NCI-H2196 (cell line): ENCODE data around the gene KRTAP10-11.
"Not testable (repeated sequence)": the region's sequence is repeated elsewhere in the genome, so short reads cannot be mapped to it uniquely, and the experiment has no call there.

ENCODE experiments used
- DNase-seq: peaks from one replicate; lab custom pipeline; 2025; ENCODE audit not compliant: unreplicated experiment; lab: John Stamatoyannopoulos, UW

KRTAP10-11 gene, protein sequence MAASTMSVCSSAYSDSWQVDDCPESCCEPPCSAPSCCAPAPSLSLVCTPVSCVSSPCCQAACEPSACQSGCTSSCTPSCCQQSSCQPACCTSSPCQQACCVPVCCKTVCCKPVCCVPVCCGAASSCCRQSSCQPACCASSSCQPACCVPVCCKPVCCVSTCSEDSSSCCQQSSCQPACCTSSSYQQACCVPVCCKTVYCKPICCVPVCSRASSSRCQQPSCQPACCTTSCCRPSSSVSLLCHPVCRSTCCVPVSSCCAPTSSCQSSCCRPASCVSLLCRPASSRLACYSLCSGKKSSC

DNA sequence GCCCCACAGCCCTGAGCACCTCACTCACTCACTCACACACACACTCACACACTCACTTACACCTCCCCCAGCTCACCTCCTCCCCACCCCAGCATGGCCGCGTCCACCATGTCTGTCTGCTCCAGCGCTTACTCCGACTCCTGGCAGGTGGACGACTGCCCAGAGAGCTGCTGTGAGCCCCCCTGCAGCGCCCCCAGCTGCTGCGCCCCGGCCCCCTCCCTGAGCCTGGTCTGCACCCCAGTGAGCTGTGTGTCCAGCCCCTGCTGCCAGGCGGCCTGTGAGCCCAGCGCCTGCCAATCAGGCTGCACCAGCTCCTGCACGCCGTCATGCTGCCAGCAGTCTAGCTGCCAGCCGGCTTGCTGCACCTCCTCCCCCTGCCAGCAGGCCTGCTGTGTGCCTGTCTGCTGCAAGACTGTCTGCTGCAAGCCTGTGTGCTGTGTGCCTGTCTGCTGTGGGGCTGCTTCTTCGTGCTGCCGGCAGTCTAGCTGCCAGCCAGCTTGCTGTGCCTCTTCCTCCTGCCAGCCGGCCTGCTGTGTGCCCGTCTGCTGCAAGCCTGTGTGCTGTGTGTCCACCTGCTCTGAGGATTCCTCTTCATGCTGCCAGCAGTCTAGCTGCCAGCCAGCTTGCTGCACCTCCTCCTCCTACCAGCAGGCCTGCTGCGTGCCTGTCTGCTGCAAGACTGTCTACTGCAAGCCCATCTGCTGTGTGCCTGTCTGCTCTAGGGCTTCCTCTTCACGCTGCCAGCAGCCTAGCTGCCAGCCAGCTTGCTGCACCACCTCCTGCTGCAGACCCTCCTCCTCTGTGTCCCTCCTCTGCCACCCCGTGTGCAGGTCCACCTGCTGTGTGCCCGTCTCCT, at the start of gene KRTAP10-11:
Gene KRTAP10-11, plus strand, starts transcription at position 49 of the 856 bp plus-strand sequence. Its CDS starts 45 bp downstream, at position 94.
- not testable (repeated sequence) for DNase-seq

DNA sequence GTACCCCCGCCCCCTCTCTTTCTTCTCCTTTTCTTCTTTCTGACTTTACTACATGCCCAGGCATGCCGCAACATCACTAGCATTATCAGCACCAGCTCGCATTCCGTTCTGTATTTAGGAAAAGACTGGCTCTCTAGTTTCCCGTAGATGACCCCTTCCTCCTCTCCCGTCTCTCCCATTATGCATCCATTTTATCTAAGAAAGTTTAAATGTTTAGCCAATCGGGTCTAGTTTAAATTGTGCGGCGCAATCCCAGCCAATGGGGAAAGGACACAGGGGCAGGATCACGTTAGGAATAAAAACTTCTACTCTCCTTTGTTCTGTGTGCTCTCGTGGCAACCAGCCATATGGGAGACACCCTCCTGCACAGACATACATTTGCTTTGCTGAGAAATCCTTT, 48.2 kb upstream of the KRTAP10-11 start:
- DNase-seq = no peak

DNA sequence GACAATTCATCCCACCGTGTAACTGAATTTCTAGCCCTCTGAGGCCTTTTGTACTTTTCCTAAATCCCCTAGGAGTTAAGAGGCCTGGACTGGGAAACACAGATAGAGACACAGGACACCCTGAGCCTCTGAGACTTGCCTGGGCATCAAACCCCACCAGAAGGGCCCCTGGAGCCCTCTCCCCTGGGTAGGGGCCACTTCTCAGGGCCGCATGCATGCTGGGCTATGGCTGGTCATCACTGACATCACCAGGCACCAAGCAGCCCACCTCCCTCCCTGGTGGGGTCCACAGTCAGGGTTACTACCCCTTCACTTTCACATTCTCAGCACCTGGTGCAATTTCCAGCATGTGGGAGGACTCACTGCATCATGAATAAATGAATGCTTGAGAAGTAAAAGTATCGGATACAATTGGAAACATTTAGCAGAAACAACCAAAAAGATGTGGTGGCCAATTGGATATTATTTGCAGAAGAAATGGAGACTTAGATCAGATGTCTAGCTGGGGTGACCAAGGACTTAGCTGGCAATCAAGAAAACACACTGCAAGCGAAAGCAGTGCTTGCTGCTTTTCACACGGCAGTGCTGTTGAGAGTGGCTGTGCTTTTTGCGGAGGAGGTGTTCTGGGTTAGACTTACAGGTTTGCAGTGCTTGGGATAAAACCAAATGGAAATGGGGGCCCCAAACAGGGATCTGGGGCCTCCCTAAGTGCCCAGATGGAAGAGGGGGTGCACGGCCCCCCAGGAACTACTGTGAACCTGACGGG, 46.8 kb upstream of the KRTAP10-11 start:
- DNase-seq = no peak

DNA sequence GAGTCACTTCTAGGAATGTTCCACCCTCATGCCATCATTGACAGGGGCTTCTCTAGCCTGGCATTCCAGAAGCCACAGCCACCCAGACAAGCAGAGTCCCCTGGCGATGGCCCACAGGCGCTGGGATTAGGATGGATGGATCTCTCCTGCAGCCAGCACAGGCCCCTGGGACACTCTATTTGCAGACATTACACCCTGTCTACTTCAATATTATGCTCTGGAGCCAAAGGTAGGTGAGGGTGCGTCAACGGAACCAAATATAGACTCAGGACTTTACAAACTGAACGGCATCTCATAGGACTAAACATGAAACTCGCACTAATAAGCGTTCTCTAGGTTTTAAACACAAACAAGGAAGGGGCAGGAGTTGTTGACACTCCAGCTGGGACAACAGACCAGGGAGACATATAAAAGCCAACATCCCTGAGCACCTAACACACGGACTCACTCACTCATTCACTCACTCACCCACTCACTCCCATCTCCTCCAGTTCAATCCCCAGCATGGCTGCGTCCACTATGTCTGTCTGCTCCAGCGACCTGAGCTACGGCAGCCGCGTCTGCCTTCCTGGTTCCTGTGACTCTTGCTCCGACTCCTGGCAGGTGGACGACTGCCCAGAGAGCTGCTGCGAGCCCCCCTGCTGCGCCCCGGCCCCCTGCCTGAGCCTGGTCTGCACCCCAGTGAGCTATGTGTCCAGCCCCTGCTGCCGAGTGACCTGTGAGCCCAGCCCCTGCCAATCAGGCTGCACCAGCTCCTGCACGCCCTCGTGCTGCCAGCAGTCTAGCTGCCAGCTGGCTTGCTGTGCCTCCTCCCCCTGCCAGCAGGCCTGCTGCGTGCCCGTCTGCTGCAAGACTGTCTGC, 45.9 kb upstream of the KRTAP10-11 start, which contains the start of gene KRTAP10-7:
Gene KRTAP10-7, plus strand, starts transcription at position 480 of the 861 bp plus-strand sequence. Its CDS starts 25 bp downstream, at position 505.
- DNase-seq = not testable (repeated sequence)

DNA sequence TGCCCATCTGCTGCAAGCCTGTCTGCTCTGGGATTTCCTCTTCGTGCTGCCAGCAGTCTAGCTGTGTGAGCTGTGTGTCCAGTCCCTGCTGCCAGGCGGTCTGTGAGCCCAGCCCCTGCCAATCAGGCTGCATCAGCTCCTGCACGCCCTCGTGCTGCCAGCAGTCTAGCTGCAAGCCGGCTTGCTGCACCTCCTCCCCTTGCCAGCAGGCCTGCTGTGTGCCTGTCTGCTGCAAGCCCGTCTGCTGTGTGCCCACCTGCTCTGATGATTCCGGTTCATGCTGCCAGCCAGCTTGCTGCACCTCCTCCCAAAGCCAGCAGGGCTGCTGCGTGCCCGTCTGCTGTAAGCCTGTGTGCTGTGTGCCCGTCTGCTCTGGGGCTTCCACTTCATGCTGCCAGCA, 45.1 kb upstream of the KRTAP10-11 start:
- DNase-seq = not testable (repeated sequence)

DNA sequence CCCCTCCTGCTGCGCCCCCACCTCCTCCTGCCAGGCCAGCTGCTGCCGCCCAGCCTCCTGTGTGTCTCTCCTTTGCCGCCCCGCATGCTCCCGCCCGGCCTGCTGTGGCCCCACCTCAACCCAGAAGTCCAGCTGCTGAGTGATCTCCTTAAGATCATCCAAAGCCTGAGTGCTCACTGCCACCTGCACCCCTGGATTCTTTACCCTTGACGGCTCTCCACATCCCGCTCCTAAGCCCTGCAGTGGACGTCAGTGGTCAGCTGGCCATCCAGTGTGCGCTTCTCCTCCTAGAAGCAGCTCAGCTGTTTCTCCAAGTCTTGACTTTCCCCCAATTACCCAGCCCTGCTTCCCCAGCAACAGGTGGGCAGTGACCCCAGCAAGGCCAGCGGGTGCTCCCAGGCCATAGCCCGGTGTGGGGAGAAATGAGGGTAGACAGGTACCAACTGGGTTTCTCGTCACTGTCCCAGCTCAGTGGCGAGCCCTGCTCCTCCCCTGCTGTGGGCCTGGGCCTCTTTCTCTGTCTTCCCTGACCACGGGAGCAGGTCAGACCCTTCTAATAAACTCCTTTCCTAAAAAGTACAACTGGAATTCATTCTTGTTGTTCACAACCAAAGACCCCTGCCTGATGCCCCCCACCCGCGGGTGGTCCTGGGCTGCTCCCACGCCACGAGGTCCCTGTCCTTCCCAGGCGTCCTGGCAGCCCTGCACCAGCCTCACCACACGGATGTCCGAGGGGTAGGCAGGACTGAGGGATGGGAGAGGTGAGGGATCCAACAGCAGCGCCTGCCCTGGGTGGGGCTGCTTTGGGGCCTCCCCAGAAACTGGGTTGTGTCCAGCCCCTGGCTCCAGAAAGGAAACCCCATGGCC, 44.4 kb upstream of the KRTAP10-11 start:
- DNase-seq = no peak

DNA sequence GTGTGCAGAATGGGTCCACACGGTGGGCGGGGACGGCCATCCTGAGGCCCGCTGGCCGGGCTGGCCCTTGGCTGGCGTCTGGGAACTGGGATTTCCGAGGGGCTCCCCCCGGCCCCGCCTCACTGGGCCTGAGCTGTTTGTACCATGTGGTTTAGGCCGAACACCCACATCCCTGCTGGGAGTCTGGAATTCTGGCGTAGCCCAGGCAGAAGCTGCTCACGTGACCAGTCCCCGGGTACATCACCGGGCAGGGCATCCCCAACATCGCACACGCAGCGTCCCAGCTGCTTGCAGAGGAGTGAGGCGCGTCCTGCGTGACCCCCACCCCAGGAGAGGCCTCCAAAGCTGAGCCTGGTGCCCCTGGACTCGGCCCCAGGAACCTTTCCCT, 43.8 kb upstream of the KRTAP10-11 start:
- no peak for DNase-seq

DNA sequence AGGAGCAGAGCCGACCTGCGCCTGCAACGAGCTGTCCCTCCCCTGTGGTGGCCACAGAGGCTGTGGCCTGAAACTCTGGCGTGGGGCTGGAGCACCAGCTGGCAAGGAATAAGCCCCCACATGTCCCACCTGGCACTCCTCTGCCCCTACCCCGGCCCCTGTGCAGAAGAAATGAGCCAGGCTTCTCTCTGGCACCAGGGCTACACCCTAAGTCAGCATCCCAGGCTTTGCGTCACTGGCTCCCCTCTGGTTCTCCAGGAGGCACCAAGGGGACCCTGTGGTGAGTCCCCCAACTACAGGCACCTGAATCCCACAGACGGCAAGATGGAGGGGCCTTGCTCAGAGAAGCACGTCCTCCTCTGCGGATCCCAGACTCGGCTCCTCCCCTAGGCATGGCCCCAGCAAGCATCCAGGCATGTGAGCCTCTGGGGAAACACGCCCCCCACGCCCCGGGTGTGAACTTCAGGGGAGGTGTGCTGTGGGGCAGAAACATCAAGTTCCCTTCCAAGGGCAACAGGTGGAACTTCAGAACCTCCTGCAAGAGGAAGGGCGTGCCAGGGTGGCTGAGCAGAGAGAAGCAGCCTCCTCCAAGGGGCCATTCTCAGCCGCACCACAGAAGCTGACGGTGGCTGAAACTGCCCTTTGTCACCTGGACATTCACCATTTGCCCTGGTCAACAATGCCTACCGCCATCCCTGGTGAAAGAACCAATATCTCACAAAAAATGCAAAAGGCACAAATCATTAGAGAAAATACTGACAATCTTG, 42.9 kb upstream of the KRTAP10-11 start:
- no peak for DNase-seq

DNA sequence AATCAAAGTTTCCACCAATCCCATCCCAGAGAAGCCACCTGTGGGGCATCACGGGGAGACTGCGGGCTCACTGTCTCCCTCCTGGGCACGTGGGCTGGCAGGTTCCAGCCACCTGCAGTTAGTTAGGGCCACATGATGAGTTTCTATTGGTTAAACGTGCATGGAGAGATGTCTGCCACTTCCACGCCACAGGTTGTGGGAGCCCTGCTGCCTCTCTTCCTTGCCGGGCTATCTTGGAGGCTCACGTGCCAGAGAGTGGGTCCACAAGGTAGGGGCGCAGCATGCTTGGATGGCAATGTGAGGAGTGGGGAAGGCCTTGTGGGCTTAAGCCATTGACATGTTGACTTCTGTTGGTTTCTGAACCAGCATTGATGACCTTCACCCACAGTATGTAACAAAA, 42.3 kb upstream of the KRTAP10-11 start:
- DNase-seq = no peak

DNA sequence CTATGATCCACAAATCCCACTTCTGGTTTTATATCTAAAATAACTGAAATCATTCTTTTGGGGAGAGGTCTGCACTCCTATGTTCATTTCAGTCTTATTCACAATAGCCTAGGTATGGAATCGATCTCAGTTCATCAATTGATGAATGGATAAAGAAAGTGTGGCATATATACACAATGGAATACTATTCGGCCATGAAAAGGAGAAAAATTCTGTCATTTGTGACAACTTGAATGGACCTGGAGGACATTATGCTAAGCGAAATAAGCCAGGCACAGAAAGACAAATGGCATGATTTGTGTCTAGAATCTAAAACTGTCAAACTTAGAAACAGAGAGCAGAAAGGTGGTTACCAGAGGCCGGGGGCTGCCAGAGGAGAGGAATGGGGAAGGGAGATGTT, 39.7 kb upstream of the KRTAP10-11 start:
- DNase-seq = no peak

DNA sequence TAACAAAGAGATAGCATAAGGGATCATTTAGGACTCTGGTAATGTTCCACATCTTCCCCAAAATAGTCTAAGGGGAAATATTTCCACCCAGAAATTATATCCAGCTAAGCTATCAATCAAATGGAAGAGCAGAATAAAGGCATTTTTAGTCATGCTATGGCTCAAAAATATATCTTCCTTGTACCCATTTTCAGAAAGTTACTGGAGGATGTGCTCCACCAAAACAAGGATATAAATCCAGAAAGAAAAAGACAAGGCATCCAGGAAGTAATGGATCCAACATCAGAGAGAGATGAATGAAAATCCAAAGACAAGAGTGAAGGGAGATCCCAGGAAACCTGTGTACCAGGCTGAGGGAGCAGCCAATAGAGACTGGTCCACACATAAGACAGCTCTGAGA, 37.0 kb upstream of the KRTAP10-11 start:
- DNase-seq = no peak

DNA sequence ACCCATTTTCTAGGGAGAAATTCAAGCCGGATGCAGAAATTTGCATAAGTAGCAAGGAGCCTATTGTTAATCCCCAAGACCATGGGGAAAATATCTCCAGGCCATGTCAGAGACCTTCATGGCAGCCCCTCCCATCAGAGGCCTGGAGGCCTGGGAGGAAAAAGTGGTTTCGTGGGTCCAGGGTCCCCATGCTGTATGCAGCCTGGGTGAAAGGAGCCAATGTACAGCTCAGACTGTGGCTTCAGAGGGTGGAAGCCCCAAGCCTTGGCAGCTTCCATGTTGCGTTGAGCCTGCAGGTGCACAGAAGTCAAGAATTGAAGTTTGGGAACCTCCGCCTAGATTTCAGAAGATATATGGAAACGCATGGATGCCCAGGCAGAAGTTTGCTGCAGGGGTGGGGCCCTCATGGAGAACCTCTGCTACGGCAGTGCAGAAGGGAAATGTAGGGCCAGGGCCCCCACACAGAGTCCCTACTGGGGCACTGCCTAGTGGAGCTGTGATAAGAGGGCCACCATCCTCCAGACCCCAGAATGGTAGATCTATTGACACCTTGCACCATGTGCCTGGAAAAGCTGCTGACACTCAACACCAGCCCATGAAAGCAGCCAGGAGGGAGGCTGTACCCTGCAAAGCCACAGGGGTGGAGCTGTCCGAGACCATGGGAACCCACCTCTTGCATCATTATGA, 35.9 kb upstream of the KRTAP10-11 start:
- DNase-seq = not testable (repeated sequence)

DNA sequence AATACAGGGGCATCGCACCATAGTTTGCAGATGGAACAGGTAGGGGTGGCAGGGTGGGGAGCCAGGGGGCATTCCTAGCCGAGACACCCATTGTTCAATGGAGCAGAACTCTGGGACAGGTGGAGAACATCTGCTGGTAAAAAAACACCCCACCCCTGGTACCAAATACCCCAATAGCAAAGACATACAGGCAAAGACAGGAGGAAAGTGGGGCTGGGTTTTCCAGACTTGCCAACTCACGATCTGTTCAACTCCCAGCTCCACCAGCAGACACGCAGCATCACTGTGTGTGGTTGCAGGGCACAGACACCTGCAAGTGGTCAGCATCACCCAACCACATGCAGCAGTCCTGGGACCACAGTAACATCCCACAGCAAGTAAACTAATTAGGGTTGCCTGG, 34.7 kb upstream of the KRTAP10-11 start:
- DNase-seq = no peak

DNA sequence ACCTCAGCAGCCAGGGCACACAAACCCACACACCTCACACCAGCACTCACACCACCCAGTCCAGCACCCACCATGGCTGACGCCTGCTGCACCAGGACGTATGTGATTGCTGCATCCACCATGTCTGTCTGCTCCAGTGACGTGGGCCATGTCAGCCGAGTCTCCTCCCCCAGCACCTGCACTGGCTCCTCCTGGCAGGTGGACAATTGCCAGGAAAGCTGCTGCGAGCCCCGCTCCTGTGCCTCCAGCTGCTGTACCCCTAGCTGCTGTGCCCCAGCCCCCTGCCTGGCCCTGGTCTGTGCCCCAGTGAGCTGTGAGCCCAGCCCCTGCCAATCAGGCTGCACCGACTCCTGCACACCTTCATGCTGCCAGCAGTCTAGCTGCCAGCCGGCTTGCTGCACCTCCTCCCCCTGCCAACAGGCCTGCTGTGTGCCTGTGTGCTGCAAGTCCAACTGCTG, 34.2 kb upstream of the KRTAP10-11 start, which contains the start of gene KRTAP10-8:
Gene KRTAP10-8, plus strand, starts transcription at position 51 of the 458 bp plus-strand sequence. Its CDS starts 22 bp downstream, at position 73.
- no peak for DNase-seq

DNA sequence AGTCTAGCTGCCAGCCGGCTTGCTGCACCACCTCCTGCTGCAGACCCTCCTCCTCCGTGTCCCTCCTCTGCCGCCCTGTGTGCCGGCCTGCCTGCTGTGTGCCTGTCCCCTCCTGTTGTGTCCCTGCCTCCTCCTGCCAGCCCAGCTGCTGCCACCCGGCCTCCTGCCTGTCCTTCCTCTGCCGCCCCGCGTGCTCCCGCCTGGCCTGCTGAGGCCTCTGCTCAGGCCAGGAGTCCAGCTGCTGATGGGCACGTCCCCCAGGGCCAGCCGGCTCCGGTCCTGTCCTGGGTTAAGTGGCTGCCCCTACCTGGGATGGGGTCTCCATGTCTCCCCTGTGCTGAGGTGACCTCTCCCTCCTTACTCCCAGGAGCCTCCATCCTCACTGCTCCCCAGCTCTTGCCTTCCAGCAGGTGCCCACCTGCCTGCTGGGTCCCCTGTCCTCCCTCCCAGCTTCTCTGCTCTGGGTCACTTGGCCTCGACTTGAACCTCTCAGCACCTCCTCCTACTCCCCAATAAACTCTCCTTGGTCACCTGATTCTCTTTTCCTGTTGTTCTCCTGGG, 33.5 kb upstream of the KRTAP10-11 start:
- DNase-seq = no peak

DNA sequence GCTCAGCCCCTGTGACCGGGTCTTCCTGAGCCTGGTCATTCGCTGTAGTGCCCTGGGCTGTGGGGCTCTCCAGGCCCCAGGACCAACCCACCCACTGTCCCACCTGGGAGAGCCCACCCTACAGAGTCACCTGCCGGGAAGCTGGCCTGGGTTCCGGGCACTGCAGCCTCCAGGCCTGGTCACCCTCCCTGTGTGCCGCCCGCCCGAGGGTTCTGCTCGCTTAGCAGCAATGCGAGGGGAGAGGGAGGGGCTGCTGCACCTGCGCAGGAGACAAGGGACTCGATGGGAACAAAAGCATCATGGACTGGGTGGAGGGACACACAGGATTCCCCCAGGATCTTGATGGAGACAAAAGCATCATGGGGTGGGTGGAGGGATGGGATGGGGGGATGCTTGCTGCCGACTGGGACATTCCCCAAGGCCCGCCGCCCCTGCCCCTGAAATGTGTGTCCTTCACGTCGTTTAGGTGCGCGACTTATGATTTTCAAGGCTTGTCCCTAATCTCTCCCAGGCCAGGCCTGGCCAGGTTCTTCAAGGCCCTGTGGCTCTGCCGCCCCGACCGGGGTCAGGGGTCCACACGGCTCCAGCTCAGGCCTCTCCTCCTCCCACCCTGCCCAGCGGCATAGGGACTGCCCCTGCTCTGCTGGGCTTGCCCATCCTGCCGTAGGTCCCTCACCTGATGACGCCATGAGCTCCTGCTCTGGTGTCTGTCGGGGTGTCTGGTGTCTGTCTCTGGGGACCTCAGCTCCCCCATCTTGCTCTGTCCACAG, 32.6 kb upstream of the KRTAP10-11 start:
- no peak for DNase-seq

DNA sequence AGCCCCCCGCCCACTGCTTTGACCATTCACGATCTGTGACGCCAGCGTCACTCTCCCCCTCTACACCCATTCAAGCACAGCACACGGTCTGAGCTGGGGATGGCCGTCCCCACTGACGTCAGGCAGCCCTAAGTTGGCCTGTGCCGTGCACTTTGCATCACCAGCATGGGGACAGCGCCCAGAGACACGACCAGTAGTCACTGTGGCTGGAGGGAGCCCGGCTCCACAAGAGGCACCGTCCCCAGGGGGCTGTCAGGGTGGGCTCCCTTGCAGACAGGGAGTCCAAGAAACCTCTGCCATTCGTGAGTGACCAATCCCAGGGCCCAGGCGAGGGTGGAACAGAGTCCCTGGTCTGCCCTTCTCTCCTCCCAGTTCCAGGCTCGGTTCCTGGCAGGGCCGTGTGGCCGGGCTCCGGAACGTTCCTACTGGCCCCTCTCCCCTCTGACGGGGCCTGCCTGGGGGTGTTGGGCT, 32.0 kb upstream of the KRTAP10-11 start:
- DNase-seq = no peak
